HepG2 (cell line): ENCODE data around the gene COPS8. TPM values are rescaled to one million over a fixed set of nuclear protein-coding genes. Genes with fewer than 3 reads are reported as not detected.

Source experiments
- ARID5B ChIP-seq: IDR thresholded peaks from 2 replicates; pipeline ENCODE4 v1.4.0; 2020; ENCODE audit warnings: mild to moderate bottlenecking, missing genetic modification reagents
- FOXO1 ChIP-seq: sonication (generic); formaldehyde crosslinking; IDR thresholded peaks from 2 replicates; pipeline ENCODE4 v1.4.0; 2020; ENCODE audit warnings: missing genetic modification reagents
- FOXP1 ChIP-seq, 2 experiments: fragments of 450-650 bp in 1 of 2; IDR thresholded peaks; 2 replicates each; pipeline ENCODE4 v1.6.1; 2017 to 2018; ENCODE audit warnings: antibody characterized with exemption in 1 of 2
- KAT2B ChIP-seq: fragments of 150-350 bp; IDR thresholded peaks from 2 replicates; pipeline ENCODE4 v1.6.1; 2014; ENCODE audit warnings: low read depth, low read length, borderline replicate concordance
- NCOA5 ChIP-seq: sonication (generic); formaldehyde crosslinking; IDR thresholded peaks from 2 replicates; pipeline ENCODE4 v1.4.0; 2020; ENCODE audit warnings: missing genetic modification reagents
- NFE2L1 ChIP-seq: sonication (generic); formaldehyde crosslinking; IDR thresholded peaks from 2 replicates; pipeline ENCODE4 v1.4.0; 2020; ENCODE audit warnings: missing genetic modification reagents, mild to moderate bottlenecking, borderline replicate concordance
- NFKB2 ChIP-seq: sonication (generic); formaldehyde crosslinking; IDR thresholded peaks from 2 replicates; pipeline ENCODE4 v1.4.0; 2020; ENCODE audit warnings: missing genetic modification reagents, borderline replicate concordance
- NR1H2 ChIP-seq: sonication (generic); formaldehyde crosslinking; IDR thresholded peaks from 2 replicates; pipeline ENCODE4 v1.8.1; 2022; ENCODE audit warnings: low read depth, missing genetic modification reagents, borderline replicate concordance
- SATB2 ChIP-seq: sonication (generic); formaldehyde crosslinking; IDR thresholded peaks from 2 replicates; pipeline ENCODE4 v1.5.0; 2020; ENCODE audit warnings: missing genetic modification reagents
- SPEN ChIP-seq: sonication (generic); formaldehyde crosslinking; IDR thresholded peaks from 2 replicates; pipeline ENCODE4 v1.5.1; 2020; ENCODE audit warnings: low read depth, mild to moderate bottlenecking, missing genetic modification reagents
- XRCC5 ChIP-seq: fragments of 200-400 bp; formaldehyde crosslinking; optimal IDR thresholded peaks from 2 replicates; pipeline ENCODE3; 2017; ENCODE audit warnings: mild to moderate bottlenecking, low read length
- ZSCAN21 ChIP-seq: sonication (generic); formaldehyde crosslinking; IDR thresholded peaks from 2 replicates; pipeline ENCODE4 v1.8.0; 2022; ENCODE audit warnings: mild to moderate bottlenecking, missing genetic modification reagents, moderate library complexity, borderline replicate concordance
- polyA plus RNA-seq, 8 experiments: library from polyadenylated mRNA; depleted of rRNA in 3 of 8; stranded (reverse) in 7 of 8; unstranded in 1 of 8; fragments of >200 nt; fragmentation: Illumina TruSeq in 4 of 8; extraction: Trizol in 4 of 8; gene quantifications; 2 replicates each; pipeline versions ENCODE4 v1.2.1 to v1.2.3, GENCODE V29; 2011 to 2016; ENCODE audit warnings: low read depth in 4 of 8, missing spikeins in 1 of 8, mixed read lengths in 1 of 8; ENCODE audit not compliant: insufficient read depth in 1 of 8
- total RNA-seq, 5 experiments: library from RNA; depleted of rRNA; stranded (reverse); fragments of >200 nt; fragmentation: Illumina TruSeq; extraction: Trizol; gene quantifications; 2 replicates each; pipeline ENCODE4 v1.2.3, GENCODE V29; 2016; ENCODE audit warnings: low read depth in 1 of 5
- TF ChIP-seq, protein P1 (sequence below): sonication (generic); formaldehyde crosslinking; IDR thresholded peaks from 2 replicates; pipeline ENCODE4 v1.4.0; 2020; ENCODE audit warnings: missing genetic modification reagents
- TF ChIP-seq, protein P2 (sequence below): sonication (generic); formaldehyde crosslinking; IDR thresholded peaks from 2 replicates; pipeline ENCODE4 v1.4.0; 2020; ENCODE audit warnings: missing genetic modification reagents

COPS8 gene
- total and polyA plus RNA-seq, 2 of the 13 experiments (the other 11 are each of a cell fraction or from before 2014, with no cell fraction given): 86.3 to 96.6 TPM

GRCh38 chr2:237085248-237086221, at the start of gene COPS8 (continued):
- TF ChIP-seq NFKB2 (CRISPR knock-in tag): no peak; the same call in 1 of the 2 replicates
- TF ChIP-seq ARID5B (CRISPR knock-in tag): peak; percentile 87
- TF ChIP-seq NFE2L1 (CRISPR knock-in tag): no peak
- TF ChIP-seq SATB2: peak; percentile 31; the same call in 1 of the 2 replicates
- peak; percentile 96 for TF ChIP-seq XRCC5
- no peak for TF ChIP-seq KAT2B
- TF ChIP-seq SPEN (CRISPR knock-in tag): peak; percentile 100
- peak; percentile 85; the same call in 1 of the 2 replicates for TF ChIP-seq ZSCAN21 (CRISPR knock-in tag)
- TF ChIP-seq, protein P1, sequence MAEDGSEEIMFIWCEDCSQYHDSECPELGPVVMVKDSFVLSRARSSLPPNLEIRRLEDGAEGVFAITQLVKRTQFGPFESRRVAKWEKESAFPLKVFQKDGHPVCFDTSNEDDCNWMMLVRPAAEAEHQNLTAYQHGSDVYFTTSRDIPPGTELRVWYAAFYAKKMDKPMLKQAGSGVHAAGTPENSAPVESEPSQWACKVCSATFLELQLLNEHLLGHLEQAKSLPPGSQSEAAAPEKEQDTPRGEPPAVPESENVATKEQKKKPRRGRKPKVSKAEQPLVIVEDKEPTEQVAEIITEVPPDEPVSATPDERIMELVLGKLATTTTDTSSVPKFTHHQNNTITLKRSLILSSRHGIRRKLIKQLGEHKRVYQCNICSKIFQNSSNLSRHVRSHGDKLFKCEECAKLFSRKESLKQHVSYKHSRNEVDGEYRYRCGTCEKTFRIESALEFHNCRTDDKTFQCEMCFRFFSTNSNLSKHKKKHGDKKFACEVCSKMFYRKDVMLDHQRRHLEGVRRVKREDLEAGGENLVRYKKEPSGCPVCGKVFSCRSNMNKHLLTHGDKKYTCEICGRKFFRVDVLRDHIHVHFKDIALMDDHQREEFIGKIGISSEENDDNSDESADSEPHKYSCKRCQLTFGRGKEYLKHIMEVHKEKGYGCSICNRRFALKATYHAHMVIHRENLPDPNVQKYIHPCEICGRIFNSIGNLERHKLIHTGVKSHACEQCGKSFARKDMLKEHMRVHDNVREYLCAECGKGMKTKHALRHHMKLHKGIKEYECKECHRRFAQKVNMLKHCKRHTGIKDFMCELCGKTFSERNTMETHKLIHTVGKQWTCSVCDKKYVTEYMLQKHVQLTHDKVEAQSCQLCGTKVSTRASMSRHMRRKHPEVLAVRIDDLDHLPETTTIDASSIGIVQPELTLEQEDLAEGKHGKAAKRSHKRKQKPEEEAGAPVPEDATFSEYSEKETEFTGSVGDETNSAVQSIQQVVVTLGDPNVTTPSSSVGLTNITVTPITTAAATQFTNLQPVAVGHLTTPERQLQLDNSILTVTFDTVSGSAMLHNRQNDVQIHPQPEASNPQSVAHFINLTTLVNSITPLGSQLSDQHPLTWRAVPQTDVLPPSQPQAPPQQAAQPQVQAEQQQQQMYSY (CRISPR knock-in tag): peak; percentile 75; the same call in 1 of the 2 replicates
- peak; percentile 82 for TF ChIP-seq FOXO1
- TF ChIP-seq, protein P2, sequence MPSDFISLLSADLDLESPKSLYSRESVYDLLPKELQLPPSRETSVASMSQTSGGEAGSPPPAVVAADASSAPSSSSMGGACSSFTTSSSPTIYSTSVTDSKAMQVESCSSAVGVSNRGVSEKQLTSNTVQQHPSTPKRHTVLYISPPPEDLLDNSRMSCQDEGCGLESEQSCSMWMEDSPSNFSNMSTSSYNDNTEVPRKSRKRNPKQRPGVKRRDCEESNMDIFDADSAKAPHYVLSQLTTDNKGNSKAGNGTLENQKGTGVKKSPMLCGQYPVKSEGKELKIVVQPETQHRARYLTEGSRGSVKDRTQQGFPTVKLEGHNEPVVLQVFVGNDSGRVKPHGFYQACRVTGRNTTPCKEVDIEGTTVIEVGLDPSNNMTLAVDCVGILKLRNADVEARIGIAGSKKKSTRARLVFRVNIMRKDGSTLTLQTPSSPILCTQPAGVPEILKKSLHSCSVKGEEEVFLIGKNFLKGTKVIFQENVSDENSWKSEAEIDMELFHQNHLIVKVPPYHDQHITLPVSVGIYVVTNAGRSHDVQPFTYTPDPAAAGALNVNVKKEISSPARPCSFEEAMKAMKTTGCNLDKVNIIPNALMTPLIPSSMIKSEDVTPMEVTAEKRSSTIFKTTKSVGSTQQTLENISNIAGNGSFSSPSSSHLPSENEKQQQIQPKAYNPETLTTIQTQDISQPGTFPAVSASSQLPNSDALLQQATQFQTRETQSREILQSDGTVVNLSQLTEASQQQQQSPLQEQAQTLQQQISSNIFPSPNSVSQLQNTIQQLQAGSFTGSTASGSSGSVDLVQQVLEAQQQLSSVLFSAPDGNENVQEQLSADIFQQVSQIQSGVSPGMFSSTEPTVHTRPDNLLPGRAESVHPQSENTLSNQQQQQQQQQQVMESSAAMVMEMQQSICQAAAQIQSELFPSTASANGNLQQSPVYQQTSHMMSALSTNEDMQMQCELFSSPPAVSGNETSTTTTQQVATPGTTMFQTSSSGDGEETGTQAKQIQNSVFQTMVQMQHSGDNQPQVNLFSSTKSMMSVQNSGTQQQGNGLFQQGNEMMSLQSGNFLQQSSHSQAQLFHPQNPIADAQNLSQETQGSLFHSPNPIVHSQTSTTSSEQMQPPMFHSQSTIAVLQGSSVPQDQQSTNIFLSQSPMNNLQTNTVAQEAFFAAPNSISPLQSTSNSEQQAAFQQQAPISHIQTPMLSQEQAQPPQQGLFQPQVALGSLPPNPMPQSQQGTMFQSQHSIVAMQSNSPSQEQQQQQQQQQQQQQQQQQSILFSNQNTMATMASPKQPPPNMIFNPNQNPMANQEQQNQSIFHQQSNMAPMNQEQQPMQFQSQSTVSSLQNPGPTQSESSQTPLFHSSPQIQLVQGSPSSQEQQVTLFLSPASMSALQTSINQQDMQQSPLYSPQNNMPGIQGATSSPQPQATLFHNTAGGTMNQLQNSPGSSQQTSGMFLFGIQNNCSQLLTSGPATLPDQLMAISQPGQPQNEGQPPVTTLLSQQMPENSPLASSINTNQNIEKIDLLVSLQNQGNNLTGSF (CRISPR knock-in tag): peak; percentile 77
- no peak for TF ChIP-seq NR1H2 (CRISPR knock-in tag)
- 0 out of 2 replicates have a peak, but pooled peaks have one; percentile 54 for TF ChIP-seq NCOA5 (CRISPR knock-in tag)
- TF ChIP-seq FOXP1 (IDR thresholded peaks at IDR 0.05): no peak
- 0 out of 2 replicates have a peak, but pooled peaks have one; percentile 23 for TF ChIP-seq FOXP1 (CRISPR knock-in tag; IDR thresholded peaks at IDR 0.05)
